PC-3 (cell line): Measurements from ENCODE around the gene P2RY1.

Experiments
- EZH2 ChIP-seq: fragments of 300-600 bp; sonication (generic); IDR thresholded peaks from one replicate; pipeline ENCODE4 v1.6.1; 2017; ENCODE audit warnings: antibody characterized with exemption, mild to moderate bottlenecking, low read length; ENCODE audit not compliant: unreplicated experiment
- EZH2phosphoT487 ChIP-seq: fragments of 300-600 bp; sonication (generic); IDR thresholded peaks from 2 replicates; pipeline ENCODE4 v1.6.1; 2018; ENCODE audit warnings: mild to moderate bottlenecking, antibody characterized with exemption, low read length, borderline replicate concordance
- TF ChIP-seq, protein P1 (sequence below): fragments of 300-600 bp; sonication (generic); conservative IDR thresholded peaks from 2 replicates; pipeline ENCODE4 v1.5.1; 2017; ENCODE audit warnings: antibody characterized with exemption, low read depth, mild to moderate bottlenecking, low read length

DNA sequence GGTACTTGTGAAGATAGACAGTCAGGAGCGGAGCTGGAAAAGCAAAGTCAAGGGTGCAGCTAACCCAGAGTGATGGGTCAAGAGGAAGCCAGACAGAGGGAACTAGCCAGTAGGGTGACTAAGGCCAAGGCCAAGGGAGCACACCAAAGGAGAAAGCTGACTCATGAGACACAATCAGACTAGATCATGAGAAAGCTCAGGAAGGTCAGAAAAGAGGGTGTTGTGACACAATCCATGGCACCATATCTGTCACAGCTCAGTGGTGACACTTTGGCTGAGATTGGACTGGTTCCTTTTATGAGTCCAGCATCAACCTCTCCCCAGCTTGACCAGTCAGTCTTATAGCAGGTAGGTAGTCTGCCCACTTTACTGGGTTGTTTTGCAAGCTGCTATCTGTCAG is 22.2 kb downstream of the P2RY1 start:
- TF ChIP-seq, protein P1, sequence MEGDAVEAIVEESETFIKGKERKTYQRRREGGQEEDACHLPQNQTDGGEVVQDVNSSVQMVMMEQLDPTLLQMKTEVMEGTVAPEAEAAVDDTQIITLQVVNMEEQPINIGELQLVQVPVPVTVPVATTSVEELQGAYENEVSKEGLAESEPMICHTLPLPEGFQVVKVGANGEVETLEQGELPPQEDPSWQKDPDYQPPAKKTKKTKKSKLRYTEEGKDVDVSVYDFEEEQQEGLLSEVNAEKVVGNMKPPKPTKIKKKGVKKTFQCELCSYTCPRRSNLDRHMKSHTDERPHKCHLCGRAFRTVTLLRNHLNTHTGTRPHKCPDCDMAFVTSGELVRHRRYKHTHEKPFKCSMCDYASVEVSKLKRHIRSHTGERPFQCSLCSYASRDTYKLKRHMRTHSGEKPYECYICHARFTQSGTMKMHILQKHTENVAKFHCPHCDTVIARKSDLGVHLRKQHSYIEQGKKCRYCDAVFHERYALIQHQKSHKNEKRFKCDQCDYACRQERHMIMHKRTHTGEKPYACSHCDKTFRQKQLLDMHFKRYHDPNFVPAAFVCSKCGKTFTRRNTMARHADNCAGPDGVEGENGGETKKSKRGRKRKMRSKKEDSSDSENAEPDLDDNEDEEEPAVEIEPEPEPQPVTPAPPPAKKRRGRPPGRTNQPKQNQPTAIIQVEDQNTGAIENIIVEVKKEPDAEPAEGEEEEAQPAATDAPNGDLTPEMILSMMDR, result no peak
- TF ChIP-seq EZH2phosphoT487 (no peak), EZH2 (no peak)
